GM12872 (cell line): ENCODE data around the gene ITGBL1.

ENCODE experiments used
- CTCF ChIP-seq: IDR thresholded peaks from 3 replicates; pipeline ENCODE4 v1.5.1; 2011; ENCODE audit warnings: low read depth, mild to moderate bottlenecking, low read length, moderate library complexity; ENCODE audit not compliant: insufficient read depth

ITGBL1 gene

GRCh38 chr13:101747039-101747438 lies 294.6 kb downstream of the ITGBL1 start:
- TF ChIP-seq CTCF: no peak

- TF ChIP-seq CTCF: no peak
Measured at GRCh38 chr13:101749584-101749983, 297.1 kb downstream of the ITGBL1 start.

- TF ChIP-seq CTCF: no peak
Measured at GRCh38 chr13:101751488-101751887, 299.0 kb downstream of the ITGBL1 start.

GRCh38 chr13:101752432-101752831 lies 300.0 kb downstream of the ITGBL1 start:
- no peak for TF ChIP-seq CTCF

- no peak for TF ChIP-seq CTCF
Measured at GRCh38 chr13:101755228-101755887, 302.9 kb downstream of the ITGBL1 start.

GRCh38 chr13:101757446-101758039 lies 305.1 kb downstream of the ITGBL1 start:
- TF ChIP-seq CTCF: peak; percentile 48; the same call in 2 of the 3 replicates

- no peak for TF ChIP-seq CTCF
Measured at GRCh38 chr13:101763191-101763590, 310.7 kb downstream of the ITGBL1 start.
